HCT116 (cell line): Measurements from ENCODE around the gene CD320. TPM values are rescaled to one million over a fixed set of nuclear protein-coding genes. Genes with fewer than 3 reads are reported as not detected.

ENCODE experiments used
- ATAC-seq: fragments of 200-7000 bp; cut with Tn5 transposase; 2 replicates; pipeline ENCODE4 v1.9.1; 2020; ENCODE audit warnings: mild to moderate bottlenecking, moderate library complexity
- BruUV-seq: library from RNA; stranded (reverse); fragments of 400-500 nt; replicated peaks from 2 replicates; lab custom pipeline; 2021; lab: Mats Ljungman, UMichigan
- CTCF ChIA-PET: fragments of 300-600 bp; sonication (Branson Sonifier 250); formaldehyde crosslinking; loops from one replicate; lab custom pipeline; 2021; ENCODE audit warnings: antibody characterized with exemption; lab: Charles Lee
- POLR2A ChIA-PET: fragments of 300-600, 350-600 bp; sonication (Branson Sonifier 250); formaldehyde crosslinking; loops from one replicate; lab custom pipeline; 2021; ENCODE audit warnings: antibody characterized with exemption; lab: Charles Lee
- RAD21 ChIA-PET, 2 experiments: fragments of 300-600 bp; sonication (Branson Sonifier 250); formaldehyde crosslinking; loops; one replicate each; lab custom pipeline; 2023; ENCODE audit warnings: low total read pairs in 2 of 2; ENCODE audit not compliant: uncharacterized antibody in 2 of 2, unreplicated experiment in 2 of 2, low non-redundant PET in 1 of 2; lab: Charles Lee
- DNase-seq: peaks from one replicate; pipeline ENCODE4 v3.0.0-alpha.2; 2010; ENCODE audit warnings: low read depth, low spot score
- H2AFZ ChIP-seq: fragments of 200-600 bp; shearing (Covaris generic), sonication (generic); 2 replicates; pipeline ENCODE4 v1.6.1; 2017; ENCODE audit warnings: low read depth, mixed run types, mixed read lengths, antibody characterized with exemption, low read length; ENCODE audit not compliant: poor library complexity, severe bottlenecking
- H3K27ac ChIP-seq: 2 replicates; pipeline ENCODE4 v1.5.1; 2012; ENCODE audit warnings: low read depth, low read length
- H3K27me3 ChIP-seq: fragments of 200-600 bp; sonication (generic); 2 replicates; pipeline ENCODE4 v1.6.1; 2016; ENCODE audit warnings: mixed run types, low read length, mixed read lengths; ENCODE audit not compliant: insufficient read depth
- H3K36me3 ChIP-seq, 2 experiments: fragments of 200-500 bp in 1 of 2; fragments of 200-600 bp in 1 of 2; sonication (Bioruptor generic) in 1 of 2; sonication (generic) in 1 of 2; 2 replicates each; pipeline versions ENCODE4 v1.5.1 to v1.6.1; 2014 to 2016; ENCODE audit warnings: low read length in 2 of 2, inconsistent platforms in 1 of 2, mixed read lengths in 1 of 2, mixed run types in 1 of 2; ENCODE audit not compliant: insufficient read depth in 2 of 2, control insufficient read depth in 1 of 2
- H3K4me1 ChIP-seq, 2 experiments: fragments of 200-600 bp in 1 of 2; sonication (generic) in 1 of 2; 2 replicates each; pipeline versions ENCODE4 v1.5.1 to v1.6.1; 2012 to 2017; ENCODE audit warnings: low read length in 2 of 2, inconsistent platforms in 1 of 2, mild to moderate bottlenecking in 1 of 2, mixed read lengths in 1 of 2, mixed run types in 1 of 2, moderate library complexity in 1 of 2; ENCODE audit not compliant: insufficient read depth in 2 of 2, control insufficient read depth in 1 of 2
- H3K4me2 ChIP-seq: fragments of 200-600 bp; sonication (generic); 2 replicates; pipeline ENCODE4 v1.6.1; 2017; ENCODE audit warnings: mixed run types, low read length, mixed read lengths
- H3K4me3 ChIP-seq, 2 experiments: fragments of 200-600 bp in 1 of 2; sonication (generic) in 1 of 2; replicated peaks in 1 of 2; 2 replicates each; pipeline ENCODE4 v1.5.1; 2011 to 2016; ENCODE audit warnings: low read length in 2 of 2, control low read depth in 1 of 2, low read depth in 1 of 2, mild to moderate bottlenecking in 1 of 2, mixed read lengths in 1 of 2, mixed run types in 1 of 2
- H3K79me2 ChIP-seq: fragments of 200-600 bp; sonication (generic); 2 replicates; pipeline ENCODE4 v1.6.1; 2017; ENCODE audit warnings: mild to moderate bottlenecking, mixed run types, low read length, moderate library complexity, mixed read lengths; ENCODE audit not compliant: insufficient read depth
- H3K9ac ChIP-seq: fragments of 200-600 bp; sonication (generic); 2 replicates; pipeline ENCODE4 v1.6.1; 2016; ENCODE audit warnings: low read length, mixed read lengths
- H3K9me2 ChIP-seq: fragments of 200-600 bp; sonication (generic), shearing (Covaris generic); 2 replicates; pipeline ENCODE4 v1.6.1; 2017; ENCODE audit warnings: mixed run types, mild to moderate bottlenecking, moderate library complexity; ENCODE audit not compliant: insufficient read depth
- H3K9me3 ChIP-seq, 2 experiments: fragments of 200-500 bp in 1 of 2; fragments of 200-600 bp in 1 of 2; sonication (Bioruptor generic) in 1 of 2; sonication (generic) in 1 of 2; 2 replicates each; pipeline ENCODE4 v1.6.1; 2014 to 2017; ENCODE audit warnings: low read length in 2 of 2, mixed read lengths in 2 of 2, inconsistent platforms in 1 of 2, low read depth in 1 of 2, mild to moderate bottlenecking in 1 of 2, mixed run types in 1 of 2, moderate library complexity in 1 of 2; ENCODE audit not compliant: control insufficient read depth in 1 of 2, insufficient read depth in 1 of 2
- H4K20me1 ChIP-seq: fragments of 200-600 bp; sonication (generic), shearing (Covaris generic); 2 replicates; pipeline ENCODE4 v1.6.1; 2017; ENCODE audit warnings: mixed run types, mild to moderate bottlenecking, moderate library complexity; ENCODE audit not compliant: insufficient read depth
- ATF3 ChIP-seq: IDR thresholded peaks from 2 replicates; pipeline ENCODE4 v1.6.1; 2012
- CBX3 ChIP-seq: IDR thresholded peaks from 2 replicates; pipeline ENCODE4 v1.6.1; 2012; ENCODE audit warnings: low read depth
- CEBPB ChIP-seq: IDR thresholded peaks from 2 replicates; pipeline ENCODE4 v1.6.1; 2012; ENCODE audit warnings: low read depth
- ELF1 ChIP-seq: IDR thresholded peaks from 2 replicates; pipeline ENCODE4 v1.6.1; 2012; ENCODE audit warnings: low read depth, borderline replicate concordance
- EZH2 ChIP-seq: fragments of 200-600 bp; sonication (generic); IDR thresholded peaks from 2 replicates; pipeline ENCODE4 v1.6.1; 2017; ENCODE audit warnings: antibody characterized with exemption, mixed run types
- EZH2phosphoT487 ChIP-seq: fragments of 200-600 bp; IDR thresholded peaks from 2 replicates; pipeline ENCODE4 v1.6.1; 2018; ENCODE audit warnings: antibody characterized with exemption, borderline replicate concordance
- FOSL1 ChIP-seq: IDR thresholded peaks from 2 replicates; pipeline ENCODE4 v1.6.1; 2012; ENCODE audit warnings: low read depth
- JUND ChIP-seq: IDR thresholded peaks from 2 replicates; pipeline ENCODE4 v1.6.1; 2012
- MAX ChIP-seq: IDR thresholded peaks from 2 replicates; pipeline ENCODE4 v1.6.1; 2012
- POLR2AphosphoS5 ChIP-seq: IDR thresholded peaks from 2 replicates; pipeline ENCODE4 v1.6.1; 2011; ENCODE audit warnings: mild to moderate bottlenecking, low read depth, low read length, moderate library complexity
- RAD21 ChIP-seq: IDR thresholded peaks from 2 replicates; pipeline ENCODE4 v1.6.1; 2012; ENCODE audit warnings: low read depth, mild to moderate bottlenecking
- REST ChIP-seq: IDR thresholded peaks from 2 replicates; pipeline ENCODE4 v1.6.1; 2012; ENCODE audit warnings: low read depth
- SP1 ChIP-seq: IDR thresholded peaks from 2 replicates; pipeline ENCODE4 v1.6.1; 2012; ENCODE audit warnings: low read depth
- TCF7L2 ChIP-seq: IDR thresholded peaks from 2 replicates; pipeline ENCODE4 v1.7.0; 2011; ENCODE audit warnings: borderline replicate concordance, inconsistent platforms; ENCODE audit not compliant: insufficient read depth, insufficient read length; ENCODE audit errors: extremely low read depth
- YY1 ChIP-seq: IDR thresholded peaks from 2 replicates; pipeline ENCODE4 v1.6.1; 2011; ENCODE audit warnings: low read length, low read depth, moderate library complexity, mild to moderate bottlenecking; ENCODE audit not compliant: insufficient replicate concordance; ENCODE audit errors: extremely low read depth
- ZBTB33 ChIP-seq: IDR thresholded peaks from 2 replicates; pipeline ENCODE4 v1.6.1; 2011; ENCODE audit warnings: mild to moderate bottlenecking, low read length, moderate library complexity; ENCODE audit not compliant: insufficient replicate concordance; ENCODE audit errors: extremely low read depth
- ZFX ChIP-seq: fragments of 450-650 bp; IDR thresholded peaks from 2 replicates; pipeline ENCODE4 v1.6.1; 2017
- ZNF274 ChIP-seq: fragments of 200-500 bp; sonication (Bioruptor generic); IDR thresholded peaks from 2 replicates; pipeline ENCODE4 v1.6.1; 2014; ENCODE audit warnings: mild to moderate bottlenecking, low read depth, low read length, inconsistent platforms
- intact Hi-C: fragments of 100-400 bp; cut with micrococcal nuclease; formaldehyde crosslinking; loops from 2 replicates; pipeline ENCODE4 v1.10.0; 2022
- total RNA-seq: library from RNA; stranded (reverse); gene quantifications from one replicate; pipeline ENCODE4 v1.2.1, GENCODE V29; 2021; ENCODE audit not compliant: unreplicated experiment

CD320 gene
- total RNA-seq, 1 experiment from 2014 or later: 86.2 TPM

- Histone ChIP-seq H3K9me2 (no peaks in the 10 kb centered on the region), H3K27me3 (no peaks in the 10 kb centered on the region), H3K4me1 (peaks cover 11 to 28% of the 10 kb centered on the region in 2 experiments), H3K36me3 (no peaks in the 10 kb centered on the region), H2AFZ (no peak overlapping the region), H4K20me1 (no peaks in the 10 kb centered on the region), H3K4me2 (no peak overlapping the region), H3K79me2 (no peaks in the 10 kb centered on the region), H3K27ac (no peak overlapping the region), H3K9me3 (no peaks in the 10 kb centered on the region), H3K4me3 (no peak overlapping the region), H3K9ac (no peak overlapping the region)
- ChIA-PET RAD21 (no interaction called here), CTCF (no interaction called here), POLR2A (no interaction called here)
- ATAC-seq: no peak; the same call in 1 of the 2 replicates
- intact Hi-C loops: loop anchor here (10.0 kb wide), 1 partner anchor 313 kb away; the partner anchor contains the start of gene MYO1F
- TF ChIP-seq ZBTB33 (no peak), TCF7L2 (no peak), YY1 (no peak), ELF1 (no peak), FOSL1 (no peak), EZH2 (no peak), JUND (no peak), RAD21 (no peak), EZH2phosphoT487 (no peak), REST (no peak), MAX (no peak), ATF3 (no peak), POLR2AphosphoS5 (no peak), SP1 (no peak), ZNF274 (no peak), CBX3 (no peak), CEBPB (no peak), ZFX (no peak)
- DNase-seq: no peak
- BruUV-seq: no TSS peak
Observed at GRCh38 chr19:8261347-8261746, 46.8 kb downstream of the CD320 start.
